ENCODE measurements around the gene ARHGAP5. TPM values are rescaled to one million over a fixed set of nuclear protein-coding genes. Genes with fewer than 3 reads are reported as not detected.

The ARHGAP5 gene
- total RNA-seq, 1 donor from 2014 or later: 157 TPM

DNA sequence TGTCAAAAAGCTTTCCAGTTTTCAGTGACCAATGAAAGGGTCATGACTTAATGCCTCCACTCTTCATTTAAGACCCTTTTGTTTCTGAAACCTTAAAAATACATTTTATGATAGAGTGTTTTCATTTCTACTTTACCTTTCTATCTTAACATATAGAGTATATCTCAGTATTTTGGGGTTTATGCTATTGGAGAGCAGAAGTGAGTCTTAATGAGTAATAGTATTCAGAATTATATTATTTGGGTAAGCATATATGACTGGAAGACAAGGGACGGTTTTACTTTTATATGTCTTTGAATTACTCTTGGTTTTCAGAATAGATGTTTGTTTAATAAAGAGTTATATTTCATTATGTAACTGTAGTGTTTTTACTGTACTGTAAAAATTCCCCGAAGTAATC, 10.8 kb downstream of the ARHGAP5 start:
- Mint-ChIP-seq H3K4me1 (ENCODE audit: unreplicated experiment) (peaks cover 32% of the 10 kb centered on the region), H3K36me3 (peaks cover 30% of the 10 kb centered on the region), H3K4me3 (no peak overlapping the region), H3K27me3 (no peaks in the 10 kb centered on the region), H3K9me3 (no peaks in the 10 kb centered on the region), H3K27ac (no peak overlapping the region)
- DNase-seq (ENCODE audit: extremely low spot score, unreplicated experiment): no peak
- TF ChIP-seq, protein P1, sequence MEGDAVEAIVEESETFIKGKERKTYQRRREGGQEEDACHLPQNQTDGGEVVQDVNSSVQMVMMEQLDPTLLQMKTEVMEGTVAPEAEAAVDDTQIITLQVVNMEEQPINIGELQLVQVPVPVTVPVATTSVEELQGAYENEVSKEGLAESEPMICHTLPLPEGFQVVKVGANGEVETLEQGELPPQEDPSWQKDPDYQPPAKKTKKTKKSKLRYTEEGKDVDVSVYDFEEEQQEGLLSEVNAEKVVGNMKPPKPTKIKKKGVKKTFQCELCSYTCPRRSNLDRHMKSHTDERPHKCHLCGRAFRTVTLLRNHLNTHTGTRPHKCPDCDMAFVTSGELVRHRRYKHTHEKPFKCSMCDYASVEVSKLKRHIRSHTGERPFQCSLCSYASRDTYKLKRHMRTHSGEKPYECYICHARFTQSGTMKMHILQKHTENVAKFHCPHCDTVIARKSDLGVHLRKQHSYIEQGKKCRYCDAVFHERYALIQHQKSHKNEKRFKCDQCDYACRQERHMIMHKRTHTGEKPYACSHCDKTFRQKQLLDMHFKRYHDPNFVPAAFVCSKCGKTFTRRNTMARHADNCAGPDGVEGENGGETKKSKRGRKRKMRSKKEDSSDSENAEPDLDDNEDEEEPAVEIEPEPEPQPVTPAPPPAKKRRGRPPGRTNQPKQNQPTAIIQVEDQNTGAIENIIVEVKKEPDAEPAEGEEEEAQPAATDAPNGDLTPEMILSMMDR (conservative IDR thresholded peaks at IDR 0.05): no peak

DNA sequence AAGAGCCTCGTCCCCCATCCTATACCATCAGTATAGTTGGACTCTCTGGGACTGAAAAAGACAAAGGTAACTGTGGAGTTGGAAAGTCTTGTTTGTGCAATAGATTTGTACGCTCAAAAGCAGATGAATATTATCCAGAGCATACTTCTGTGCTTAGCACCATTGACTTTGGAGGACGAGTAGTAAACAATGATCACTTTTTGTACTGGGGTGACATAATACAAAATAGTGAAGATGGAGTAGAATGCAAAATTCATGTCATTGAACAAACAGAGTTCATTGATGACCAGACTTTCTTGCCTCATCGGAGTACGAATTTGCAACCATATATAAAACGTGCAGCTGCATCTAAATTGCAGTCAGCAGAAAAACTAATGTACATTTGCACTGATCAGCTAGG, 13.6 kb downstream of the ARHGAP5 start:
- Mint-ChIP-seq H3K27ac (no peak overlapping the region), H3K27me3 (no peaks in the 10 kb centered on the region), H3K4me3 (no peak overlapping the region), H3K9me3 (no peaks in the 10 kb centered on the region), H3K4me1 (ENCODE audit: unreplicated experiment) (peaks cover 13% of the 10 kb centered on the region), H3K36me3 (peaks cover 39% of the 10 kb centered on the region)
- DNase-seq (ENCODE audit: extremely low spot score, unreplicated experiment): no peak
- TF ChIP-seq, protein P1 (conservative IDR thresholded peaks at IDR 0.05): no peak

- no peak overlapping the region for H3K27ac Mint-ChIP-seq
- H3K36me3 Mint-ChIP-seq: peaks cover 30% of the 10 kb centered on the region
- TF ChIP-seq, protein P1 (conservative IDR thresholded peaks at IDR 0.05): no peak
- H3K9me3 Mint-ChIP-seq: no peaks in the 10 kb centered on the region
- DNase-seq (ENCODE audit: extremely low spot score, unreplicated experiment): no peak
- peaks cover 10% of the 10 kb centered on the region for H3K4me1 Mint-ChIP-seq (ENCODE audit: unreplicated experiment)
- H3K27me3 Mint-ChIP-seq: no peaks in the 10 kb centered on the region
- no peak overlapping the region for H3K4me3 Mint-ChIP-seq
Observed at GRCh38 chr14:32099473-32099872, 22.4 kb downstream of the ARHGAP5 start.

DNA sequence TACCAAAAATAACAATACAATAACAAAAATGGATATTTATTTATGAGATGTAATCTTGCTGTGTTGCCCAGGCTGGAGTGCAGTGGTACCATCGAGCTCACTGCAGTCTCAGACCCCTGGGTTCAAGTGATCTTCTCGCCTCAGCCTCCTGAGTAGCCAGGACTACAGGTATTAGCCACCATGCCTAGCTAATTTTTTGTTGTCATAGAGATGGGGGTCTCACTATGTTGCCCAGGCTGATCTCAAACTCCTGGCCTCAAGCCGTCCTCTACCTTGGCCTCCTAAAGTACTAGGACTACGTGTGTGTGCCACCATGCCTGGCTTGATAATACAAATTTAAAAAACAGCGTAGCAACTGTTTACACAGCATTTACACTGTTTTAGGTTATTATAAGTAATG, 23.1 kb downstream of the ARHGAP5 start:
- Mint-ChIP-seq H3K4me3 (no peak overlapping the region), H3K4me1 (ENCODE audit: unreplicated experiment) (peaks cover 10% of the 10 kb centered on the region)

GRCh38 chr14:32102152-32102787, 25.2 kb downstream of the ARHGAP5 start:
- DNase-seq (ENCODE audit: extremely low spot score, unreplicated experiment): no peak
- Mint-ChIP-seq H3K4me3 (no peak overlapping the region), H3K4me1 (ENCODE audit: unreplicated experiment) (peaks cover 10% of the 10 kb centered on the region), H3K27me3 (no peaks in the 10 kb centered on the region), H3K9me3 (no peaks in the 10 kb centered on the region), H3K36me3 (peaks cover 30% of the 10 kb centered on the region), H3K27ac (no peak overlapping the region)
- TF ChIP-seq, protein P1 (conservative IDR thresholded peaks at IDR 0.05): no peak

More for the DNA sequence above, 23.1 kb downstream of the ARHGAP5 start:
- DNase-seq (ENCODE audit: extremely low spot score, unreplicated experiment): no peak
- no peak overlapping the region for H3K27ac Mint-ChIP-seq
- H3K27me3 Mint-ChIP-seq: no peaks in the 10 kb centered on the region
- TF ChIP-seq, protein P1 (conservative IDR thresholded peaks at IDR 0.05): no peak
- peaks cover 28% of the 10 kb centered on the region for H3K36me3 Mint-ChIP-seq
- no peaks in the 10 kb centered on the region for H3K9me3 Mint-ChIP-seq
